GM19463 (cell line): Measurements from ENCODE around the gene MICU2.

Experiments
- ATAC-seq: cut with Tn5 transposase; IDR thresholded peaks from one replicate; pipeline ENCODE4 v1.9.1; 2021; ENCODE audit warnings: mild to moderate bottlenecking, moderate library complexity; ENCODE audit not compliant: unreplicated experiment

Gene MICU2

GRCh38 chr13:21501686-21502085 is 102.3 kb downstream of the MICU2 start:
- ATAC-seq = no peak

DNA sequence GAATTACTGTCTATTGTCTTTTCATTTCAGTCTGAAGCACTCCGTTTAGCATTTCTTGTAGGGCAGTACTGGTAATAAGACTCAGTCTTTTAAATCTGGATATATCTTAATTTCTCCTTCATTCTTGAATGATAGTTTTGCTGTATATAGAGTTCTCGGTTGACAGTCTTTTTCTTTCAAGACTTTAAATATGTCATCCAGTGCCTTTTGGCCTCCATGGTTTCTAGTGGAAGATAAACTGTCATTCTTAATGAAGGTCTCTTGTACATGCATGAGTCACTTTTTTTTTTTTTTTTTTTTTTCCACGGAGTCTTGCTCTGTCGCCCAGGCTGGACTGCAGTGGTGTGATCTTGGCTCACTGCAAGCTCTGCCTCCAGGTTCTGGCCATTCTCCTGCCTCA is 117.6 kb downstream of the MICU2 start:
- ATAC-seq = no peak

DNA sequence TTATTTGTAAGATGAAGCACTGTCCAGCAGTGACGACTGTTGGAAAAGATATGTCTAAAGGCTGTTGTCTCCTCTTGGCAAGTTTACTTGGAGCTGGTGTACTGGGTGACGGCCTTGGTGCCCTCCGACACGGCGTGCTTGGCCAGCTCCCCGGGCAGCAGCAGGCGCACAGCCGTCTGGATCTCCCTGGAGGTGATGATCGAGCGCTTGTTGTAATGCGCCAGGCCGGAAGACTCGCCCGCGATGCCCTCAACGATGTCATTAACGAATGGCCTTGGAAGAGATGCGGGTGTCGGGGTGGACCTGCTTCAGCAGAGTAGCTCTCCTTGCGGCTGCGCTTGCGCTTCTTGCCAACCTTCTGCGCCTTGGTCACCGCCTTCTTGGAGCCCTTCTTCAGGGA is 120.2 kb downstream of the MICU2 start:
- no peak for ATAC-seq

DNA sequence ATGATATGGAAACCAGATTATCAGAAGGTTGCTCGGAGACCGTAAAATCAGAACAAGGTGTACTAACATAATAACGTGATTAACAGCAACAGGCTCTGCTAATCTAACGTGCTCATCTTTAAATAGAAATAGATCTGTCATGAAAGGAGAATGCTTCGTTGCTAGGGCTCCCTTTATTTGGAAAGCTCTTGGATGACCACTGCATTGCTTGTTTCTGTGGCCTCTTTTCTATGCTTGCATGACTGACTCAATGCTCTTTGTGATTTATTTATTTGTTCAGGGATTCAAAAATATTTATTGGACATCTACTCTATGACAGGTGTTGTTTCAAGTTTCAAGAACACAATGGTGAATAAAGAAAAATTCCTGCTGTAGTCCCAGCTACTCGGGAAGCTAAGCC is 122.6 kb downstream of the MICU2 start:
- no peak for ATAC-seq

GRCh38 chr13:21478881-21479808 is 124.8 kb downstream of the MICU2 start:
- ATAC-seq = no peak

DNA sequence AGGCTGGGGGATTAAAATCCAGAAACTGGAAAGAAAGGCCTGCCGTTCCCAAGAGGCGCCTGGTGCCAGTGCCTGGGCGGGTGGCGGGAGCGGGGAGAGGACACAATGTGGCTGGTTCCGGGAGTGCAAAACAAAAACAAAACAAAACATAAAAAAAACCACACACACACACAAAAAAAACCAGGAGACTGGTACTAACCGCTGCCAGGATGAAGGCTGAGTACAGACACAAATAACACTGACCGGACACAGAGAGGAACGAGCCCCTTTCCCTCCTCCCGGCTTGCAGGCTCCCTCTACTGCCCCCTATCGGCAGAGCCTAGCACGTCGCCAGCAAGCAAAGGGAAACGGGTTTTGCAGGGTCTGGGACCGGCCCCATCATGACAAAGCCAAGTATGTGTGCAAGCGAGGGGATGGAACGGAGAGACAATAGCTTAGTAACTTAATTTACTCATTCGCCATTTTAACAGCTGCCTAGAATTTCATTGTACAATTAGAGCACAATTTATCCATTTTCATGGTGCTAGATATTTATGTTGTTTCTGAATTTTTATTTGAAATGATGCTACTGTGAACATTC is 127.0 kb downstream of the MICU2 start:
- peak; percentile 94 for ATAC-seq

DNA sequence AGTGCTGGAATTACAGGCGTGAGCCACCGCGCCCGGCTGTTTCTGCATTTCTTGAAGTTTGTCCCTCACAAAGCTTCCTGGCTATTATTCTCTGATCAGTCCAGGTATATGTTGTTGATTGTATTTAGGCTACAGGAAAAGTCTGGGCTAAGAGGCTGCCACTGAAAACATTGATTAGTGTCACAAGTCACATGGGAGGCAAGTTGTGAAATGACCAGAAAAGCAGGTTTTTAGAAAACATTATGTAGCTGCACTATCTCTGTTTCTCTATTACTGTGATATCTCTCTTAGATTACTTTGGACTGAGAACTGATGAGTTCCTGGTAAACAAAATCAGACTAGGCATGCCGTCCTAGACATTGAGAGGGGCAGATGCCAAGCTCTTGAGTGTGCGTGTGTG is 128.9 kb downstream of the MICU2 start:
- ATAC-seq = no peak

DNA sequence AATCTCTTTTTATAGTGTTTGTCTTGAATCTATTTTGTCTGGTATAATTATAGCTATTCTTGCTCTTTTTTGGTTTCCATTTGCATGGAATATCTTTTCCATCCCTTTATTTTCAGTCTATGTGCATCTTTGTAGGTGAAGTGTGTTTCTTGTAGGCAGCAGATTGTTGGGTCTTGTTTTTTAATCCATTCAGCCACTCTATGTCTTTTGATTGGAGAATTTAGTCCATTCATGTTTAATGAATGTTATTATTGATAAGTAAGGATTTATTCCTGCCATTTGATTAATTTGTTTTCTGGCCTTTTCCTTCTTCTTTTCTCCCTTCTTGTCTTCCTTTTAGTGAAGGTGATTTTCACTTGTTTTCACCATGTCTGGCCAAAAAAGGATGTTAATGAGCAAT is 133.2 kb downstream of the MICU2 start:
- ATAC-seq = no peak

GRCh38 chr13:21466527-21466926 is 137.4 kb downstream of the MICU2 start:
- ATAC-seq = no peak

- no peak for ATAC-seq
Measured at GRCh38 chr13:21465710-21466160, 138.2 kb downstream of the MICU2 start.

DNA sequence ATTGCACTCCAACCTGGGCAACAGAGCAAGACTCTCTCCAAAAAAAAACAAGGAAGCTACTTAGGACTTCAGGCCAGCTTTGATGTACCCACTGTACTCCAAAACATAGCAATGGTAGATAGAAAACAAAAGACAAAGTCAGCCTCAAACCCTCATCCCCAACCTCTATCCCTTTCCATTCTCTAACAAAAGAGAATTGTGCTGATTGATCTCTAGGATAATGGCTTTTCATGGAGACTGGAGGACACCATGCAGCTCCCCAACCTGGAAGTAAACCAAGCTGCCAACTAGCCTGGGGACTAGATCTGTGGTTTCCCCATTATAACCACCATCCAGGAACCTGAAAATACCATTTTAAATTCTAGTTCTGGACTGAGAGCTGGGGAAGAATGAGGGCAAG is 140.5 kb downstream of the MICU2 start:
- ATAC-seq = no peak

- ATAC-seq = no peak
Measured at GRCh38 chr13:21461131-21461530, 142.8 kb downstream of the MICU2 start.

GRCh38 chr13:21458813-21459701 is 144.9 kb downstream of the MICU2 start, which contains the start of gene ZDHHC20:
Gene ZDHHC20 (minus strand): TSS chr13:21459303. CDS start chr13:21459171, 132 bp downstream.
- peak; percentile 88 for ATAC-seq

- peak; percentile 31 for ATAC-seq
Measured at GRCh38 chr13:21458451-21458812, 145.5 kb downstream of the MICU2 start.

GRCh38 chr13:21453387-21454081 is 150.4 kb downstream of the MICU2 start:
- no peak for ATAC-seq

DNA sequence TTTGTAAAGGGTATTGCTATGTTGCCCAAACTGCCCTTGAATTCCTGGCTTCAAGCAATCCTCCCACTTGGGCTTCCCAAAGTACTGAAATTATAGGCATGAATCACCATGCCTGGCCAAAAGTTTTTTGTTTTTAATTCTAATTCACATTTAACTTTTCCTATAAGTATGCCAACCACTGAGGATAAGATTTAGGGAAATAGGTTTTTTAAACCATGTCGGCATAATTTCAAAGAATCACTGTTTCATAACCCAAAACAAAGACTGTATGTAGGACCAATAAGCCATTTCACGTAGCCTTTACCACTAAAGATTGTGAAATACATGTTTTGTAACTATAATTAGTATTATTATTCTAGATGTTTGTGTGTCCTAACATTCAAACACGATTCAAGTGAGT is 153.0 kb downstream of the MICU2 start:
- no peak for ATAC-seq

DNA sequence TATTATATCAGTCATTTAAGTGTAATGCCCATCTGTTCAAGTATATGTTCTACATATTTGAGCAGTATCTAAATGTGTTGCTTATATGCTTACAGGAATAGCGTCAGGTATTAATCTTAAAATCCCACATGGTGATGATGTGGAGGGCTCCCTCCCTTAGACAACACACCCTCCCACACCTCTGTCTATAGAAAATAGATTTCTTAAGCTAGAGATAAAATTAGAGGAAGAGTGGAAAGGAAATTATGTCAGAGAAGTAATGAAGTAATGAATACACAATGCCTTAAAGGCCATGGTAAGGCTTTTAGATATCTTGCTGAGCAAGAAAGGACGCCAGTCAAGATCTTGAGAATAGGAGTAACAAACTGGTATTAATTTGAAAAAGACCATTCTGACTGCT is 157.3 kb downstream of the MICU2 start:
- no peak for ATAC-seq

- ATAC-seq = no peak
Measured at GRCh38 chr13:21445759-21446158, 158.2 kb downstream of the MICU2 start.

DNA sequence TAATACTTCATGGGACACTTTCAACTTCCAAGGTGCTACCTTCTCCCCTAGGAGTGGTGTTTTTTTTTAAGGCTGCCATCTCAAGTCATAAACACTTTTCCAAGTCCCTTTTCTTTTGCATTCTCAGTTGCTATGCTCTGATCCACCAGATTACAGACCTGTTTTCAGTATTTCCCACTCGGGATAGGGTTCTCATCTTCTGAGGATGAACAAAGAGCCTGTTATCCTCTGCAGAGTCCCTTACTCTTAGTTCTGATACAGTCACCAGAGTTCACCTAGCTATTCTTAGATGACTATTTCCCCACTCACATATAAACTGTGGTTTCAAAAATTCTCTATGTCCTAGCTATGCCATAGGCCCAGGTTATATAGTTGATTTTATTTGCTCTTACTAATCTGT is 160.8 kb downstream of the MICU2 start:
- no peak for ATAC-seq
